Ascending aorta (tissue), 2 donors: ENCODE results near the gene RNF222. TPM values are rescaled to one million over a fixed set of nuclear protein-coding genes. Genes with fewer than 3 reads are reported as not detected.

Source experiments
- DNase-seq, 2 donors: peaks; one replicate each; pipeline ENCODE4 v3.0.0-alpha.2; 2019; ENCODE audit warnings: low spot score in 2 of 2
- H3K27ac ChIP-seq, 2 donors: fragments of 200-600 bp; sonication (generic); one replicate each; pipeline ENCODE4 v1.5.1; 2016 to 2017; ENCODE audit warnings: mild to moderate bottlenecking in 1 of 2
- H3K27me3 ChIP-seq: fragments of 200-600 bp; sonication (generic); one replicate; pipeline ENCODE4 v1.5.1; 2017
- H3K36me3 ChIP-seq, 2 donors: fragments of 200-600 bp; sonication (generic); one replicate each; pipeline ENCODE4 v1.5.1; 2016
- H3K4me1 ChIP-seq, 2 donors: fragments of 200-600 bp; sonication (generic); one replicate each; pipeline ENCODE4 v1.5.1; 2016 to 2017; ENCODE audit warnings: mild to moderate bottlenecking in 1 of 2
- H3K4me3 ChIP-seq, 2 donors: fragments of 200-600 bp; sonication (generic); one replicate each; pipeline ENCODE4 v1.5.1; 2016 to 2017; ENCODE audit warnings: mild to moderate bottlenecking in 1 of 2
- H3K9me3 ChIP-seq, 2 donors: fragments of 200-600 bp; sonication (generic); one replicate each; pipeline ENCODE4 v1.5.1; 2016
- intact Hi-C: fragments of 100-400 bp; cut with DNase I; formaldehyde crosslinking; loops from one replicate; pipeline ENCODE4 v1.15.1; 2023
- total RNA-seq: library from RNA; depleted of rRNA; stranded (reverse); fragments of >200 nt; gene quantifications from one replicate; pipeline ENCODE4 v1.1.0, GENCODE V29; 2016
- TF ChIP-seq, protein P1 (sequence below), 3 experiments: fragments of 200-600 bp in 2 of 3; fragments of 450-650 bp in 1 of 3; sonication (generic) in 2 of 3; IDR thresholded peaks; one replicate each; pipeline ENCODE4 v1.5.1; 2016 to 2019; ENCODE audit warnings: antibody characterized with exemption in 3 of 3, mild to moderate bottlenecking in 1 of 3, moderate library complexity in 1 of 3

Gene RNF222
- total RNA-seq, 1 donor from 2014 or later: not detected

DNA sequence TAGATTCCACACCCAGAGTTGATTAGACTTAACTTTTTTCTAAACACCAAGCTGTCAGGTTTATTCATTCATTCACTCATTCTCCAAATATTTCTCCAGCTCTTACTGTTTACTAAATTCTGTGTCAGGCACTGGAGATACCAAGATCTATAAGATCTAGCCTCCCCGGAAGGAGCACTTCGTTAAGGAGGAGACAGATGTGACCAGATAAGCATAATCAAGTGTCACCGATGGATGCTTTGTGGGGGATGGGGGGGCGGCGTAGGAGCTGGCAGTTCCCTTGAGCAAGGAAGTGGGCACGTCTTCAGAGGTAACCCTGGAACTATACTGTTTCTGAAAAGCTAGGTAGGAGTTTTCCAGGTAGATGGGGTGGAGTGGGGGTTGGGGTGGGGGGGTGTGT, 10.8 kb downstream of the RNF222 start:
- intact Hi-C loops: loop anchor here (10.0 kb wide), 3 partner anchors 162 to 508 kb away; no protein-coding TSS in a partner anchor
- Histone ChIP-seq H3K4me3 (no peak overlapping the region), H3K9me3 (no peaks in the 10 kb centered on the region), H3K4me1 (peaks cover 3 to 9% of the 10 kb centered on the region in 2 donors), H3K36me3 (no peaks in the 10 kb centered on the region), H3K27me3 (no peaks in the 10 kb centered on the region), H3K27ac (no peak overlapping the region)
- no peak for DNase-seq
- TF ChIP-seq, protein P1, sequence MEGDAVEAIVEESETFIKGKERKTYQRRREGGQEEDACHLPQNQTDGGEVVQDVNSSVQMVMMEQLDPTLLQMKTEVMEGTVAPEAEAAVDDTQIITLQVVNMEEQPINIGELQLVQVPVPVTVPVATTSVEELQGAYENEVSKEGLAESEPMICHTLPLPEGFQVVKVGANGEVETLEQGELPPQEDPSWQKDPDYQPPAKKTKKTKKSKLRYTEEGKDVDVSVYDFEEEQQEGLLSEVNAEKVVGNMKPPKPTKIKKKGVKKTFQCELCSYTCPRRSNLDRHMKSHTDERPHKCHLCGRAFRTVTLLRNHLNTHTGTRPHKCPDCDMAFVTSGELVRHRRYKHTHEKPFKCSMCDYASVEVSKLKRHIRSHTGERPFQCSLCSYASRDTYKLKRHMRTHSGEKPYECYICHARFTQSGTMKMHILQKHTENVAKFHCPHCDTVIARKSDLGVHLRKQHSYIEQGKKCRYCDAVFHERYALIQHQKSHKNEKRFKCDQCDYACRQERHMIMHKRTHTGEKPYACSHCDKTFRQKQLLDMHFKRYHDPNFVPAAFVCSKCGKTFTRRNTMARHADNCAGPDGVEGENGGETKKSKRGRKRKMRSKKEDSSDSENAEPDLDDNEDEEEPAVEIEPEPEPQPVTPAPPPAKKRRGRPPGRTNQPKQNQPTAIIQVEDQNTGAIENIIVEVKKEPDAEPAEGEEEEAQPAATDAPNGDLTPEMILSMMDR (IDR thresholded peaks at IDR 0.05): no peak

DNA sequence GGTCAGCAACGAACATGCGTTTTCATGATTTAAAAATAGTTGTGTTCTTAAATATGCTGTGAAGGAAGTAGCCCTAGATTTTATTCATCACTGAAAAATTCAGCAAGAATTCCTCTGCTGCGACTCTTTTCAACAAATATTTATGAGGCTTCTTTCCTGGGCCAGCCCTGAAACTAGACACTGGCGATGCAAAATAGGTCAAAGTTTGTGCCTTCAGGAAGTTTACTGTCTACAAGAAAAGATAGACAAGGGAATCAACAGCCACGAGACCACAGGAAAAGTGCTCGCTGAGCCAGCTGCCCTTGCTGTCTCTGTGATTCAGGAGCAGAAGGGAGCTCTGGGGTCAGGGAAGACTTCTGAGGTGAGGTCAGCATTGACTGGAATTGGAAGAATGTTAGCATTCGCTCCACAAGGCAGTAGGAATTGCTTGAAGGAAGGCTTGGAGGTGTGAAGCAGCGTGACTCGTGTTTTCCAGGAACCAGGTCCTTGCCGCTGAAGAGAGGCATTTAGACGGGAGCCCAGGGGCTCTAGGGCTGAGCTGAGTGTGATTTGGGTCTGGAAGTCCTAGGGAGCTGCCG, 12.7 kb downstream of the RNF222 start:
- H3K4me3 ChIP-seq: no peak overlapping the region
- H3K27ac ChIP-seq: no peak overlapping the region
- no peaks in the 10 kb centered on the region for H3K27me3 ChIP-seq
- peaks cover 11 to 19% of the 10 kb centered on the region in 2 donors for H3K4me1 ChIP-seq
- DNase-seq: no peak
- TF ChIP-seq, protein P1 (IDR thresholded peaks at IDR 0.05): no peak
- peaks cover 17% of the 10 kb centered on the region in 2 donors for H3K36me3 ChIP-seq
- no peaks in the 10 kb centered on the region for H3K9me3 ChIP-seq
- intact Hi-C loops: loop anchor here (10.0 kb wide), 3 partner anchors 160 to 510 kb away; no protein-coding TSS in a partner anchor

DNA sequence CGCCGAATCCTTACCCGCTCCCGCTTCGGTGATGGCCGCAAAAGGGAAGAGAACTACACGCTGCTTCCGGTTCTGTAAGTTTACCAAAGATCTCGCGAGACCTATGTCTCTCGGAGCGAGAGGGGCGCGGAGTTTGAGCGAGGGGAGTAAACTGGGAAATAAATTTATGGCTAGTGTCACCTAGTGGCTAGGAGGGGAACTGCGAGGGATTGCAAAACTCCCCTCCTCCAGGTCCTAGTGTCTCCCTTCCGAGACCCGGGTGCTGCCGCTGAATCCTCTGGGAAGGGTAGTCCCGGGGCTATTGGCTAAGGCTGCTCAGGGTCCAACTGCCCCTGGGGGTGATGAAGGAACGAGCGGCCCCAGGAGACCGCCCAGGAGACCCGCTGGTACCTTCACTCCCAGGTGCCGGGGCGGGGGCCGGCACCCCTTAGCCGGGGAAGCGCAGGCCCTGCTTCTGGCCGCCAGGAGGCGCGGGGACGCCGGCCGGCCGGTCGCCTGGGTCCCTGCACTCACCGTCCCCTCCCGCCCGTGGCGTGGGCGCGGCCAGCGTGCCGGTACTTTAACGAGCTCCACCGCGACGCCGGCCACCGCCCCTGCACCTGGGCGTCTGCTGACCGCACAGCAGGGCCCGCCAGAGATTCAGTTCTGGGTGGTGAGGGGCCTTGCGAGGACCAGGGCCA, 14.3 kb downstream of the RNF222 start, which contains the start of gene RPL26:
Gene RPL26 (minus strand): TSS at position 51 of the 680 bp plus-strand sequence. CDS start 883 bp downstream, outside the sequence.
- Histone ChIP-seq H3K4me3 (peak within 1 kb of the TSS; percentile 93 to 95), H3K36me3 (peaks cover 29 to 34% of the 10 kb centered on the region in 2 donors), H3K27me3 (no peaks in the 10 kb centered on the region), H3K9me3 (no peaks in the 10 kb centered on the region), H3K27ac (peak within 1 kb of the TSS; percentile 76 to 81), H3K4me1 (peaks cover 11 to 19% of the 10 kb centered on the region in 2 donors)
- TF ChIP-seq, protein P1 (IDR thresholded peaks at IDR 0.05): peak; percentile 96 to 99 (median 97)
- DNase-seq: peak; percentile 94 to 99
- intact Hi-C loops: loop anchor here (2.0 to 10.0 kb wide), 4 partner anchors 48 to 512 kb away; no protein-coding TSS in a partner anchor

DNA sequence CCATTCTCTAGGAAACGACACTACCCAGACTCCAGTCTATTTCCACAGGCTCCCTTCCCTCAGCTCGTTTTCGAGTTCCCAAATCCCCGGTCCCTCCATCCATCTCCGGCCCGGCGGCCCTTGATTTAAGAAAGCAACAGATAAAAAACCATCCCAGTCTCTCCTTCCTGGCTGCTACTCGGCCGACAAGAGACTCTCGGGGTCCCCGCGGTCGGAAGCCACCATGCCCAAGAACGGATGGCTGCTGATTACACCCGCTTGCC, 14.8 kb downstream of the RNF222 start:
- Histone ChIP-seq H3K4me3 (peak overlapping the region; percentile 93 to 95), H3K9me3 (no peaks in the 10 kb centered on the region), H3K4me1 (peaks cover 11 to 19% of the 10 kb centered on the region in 2 donors), H3K27me3 (no peaks in the 10 kb centered on the region), H3K36me3 (peaks cover 32 to 38% of the 10 kb centered on the region in 2 donors), H3K27ac (peak overlapping the region; percentile 76 to 81)
- no peak for DNase-seq
- TF ChIP-seq, protein P1 (IDR thresholded peaks at IDR 0.05): no peak
- intact Hi-C loops: loop anchor here (2.0 to 10.0 kb wide), 4 partner anchors 48 to 512 kb away; no protein-coding TSS in a partner anchor

DNA sequence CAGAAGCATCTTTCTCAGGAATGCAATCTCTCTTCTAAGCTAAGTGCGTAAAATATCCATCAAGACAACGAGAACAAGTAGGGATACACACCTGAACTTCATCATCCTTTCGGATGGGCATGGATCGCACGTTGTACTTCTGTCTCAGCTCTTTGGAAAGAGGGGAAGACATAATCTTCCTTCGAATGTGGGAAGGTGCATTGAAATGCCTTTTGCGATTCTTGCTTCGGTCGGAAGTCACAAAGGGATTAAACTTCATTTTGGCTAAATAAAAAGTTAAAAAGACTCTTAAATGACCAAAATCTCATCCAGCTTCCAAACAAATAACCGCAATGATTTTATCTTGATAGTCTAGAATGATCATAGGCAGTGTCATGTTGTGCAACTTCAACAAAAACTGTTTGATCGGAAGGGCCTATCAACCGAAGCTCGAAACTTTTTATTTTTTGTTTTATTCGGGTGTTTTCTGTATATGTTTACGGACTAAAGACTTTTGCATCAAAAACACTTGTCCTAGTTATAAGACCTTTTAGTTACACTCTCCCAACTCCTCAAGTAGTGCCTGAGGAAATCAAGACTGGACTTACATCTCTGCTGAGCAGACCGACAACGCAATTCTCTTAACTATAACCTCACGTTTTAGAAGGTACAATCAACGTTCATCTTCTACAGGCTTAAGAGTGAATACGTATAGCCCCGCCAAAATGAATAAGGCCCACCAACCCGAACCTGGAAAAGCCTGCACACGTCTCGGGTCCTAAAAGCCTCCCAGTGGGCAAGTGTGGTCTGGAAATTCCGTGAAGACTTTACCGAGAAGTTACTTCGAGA, 15.4 kb downstream of the RNF222 start:
- H3K4me1 ChIP-seq: peaks cover 11 to 19% of the 10 kb centered on the region in 2 donors
- no peaks in the 10 kb centered on the region for H3K9me3 ChIP-seq
- H3K36me3 ChIP-seq: peaks cover 35 to 44% of the 10 kb centered on the region in 2 donors
- intact Hi-C loops: loop anchor here (2.0 to 10.0 kb wide), 4 partner anchors 49 to 513 kb away; no protein-coding TSS in a partner anchor
- peak overlapping the region; percentile 76 to 81 for H3K27ac ChIP-seq
- DNase-seq: no peak
- TF ChIP-seq, protein P1 (IDR thresholded peaks at IDR 0.05): no peak
- H3K27me3 ChIP-seq: no peaks in the 10 kb centered on the region
- peak overlapping the region; percentile 93 to 95 for H3K4me3 ChIP-seq
